CD4-positive, alpha-beta T cell (primary cell): Measurements from ENCODE around the gene TSPO2. TPM values are rescaled to one million over a fixed set of nuclear protein-coding genes. Genes with fewer than 3 reads are reported as not detected.
A peak's percentile ranks its signal among the peaks of the same experiment; 100 is the strongest.

Source experiments
- ATAC-seq: fragments of 200-7000 bp; cut with Tn5 transposase; one replicate; pipeline ENCODE4 v1.10.0; 2022; ENCODE audit warnings: mild to moderate bottlenecking; ENCODE audit not compliant: poor library complexity
- CTCF ChIA-PET: fragments of 350-600 bp; sonication (Branson Sonifier 250); formaldehyde crosslinking; loops from one replicate; lab custom pipeline; 2021; ENCODE audit warnings: antibody characterized with exemption, inconsistent platforms; lab: Charles Lee
- POLR2A ChIA-PET: fragments of 350-600 bp; sonication (Branson Sonifier 250); formaldehyde crosslinking; loops from one replicate; lab custom pipeline; 2021; ENCODE audit warnings: antibody characterized with exemption, inconsistent platforms; lab: Charles Lee
- DNase-seq, 14 experiments: peaks; one replicate each; pipeline ENCODE4 v3.0.0-alpha.2; 2013 to 2020; ENCODE audit warnings: mixed read lengths in 2 of 14
- H3K27ac ChIP-seq, 2 donors: one replicate each; pipeline versions ENCODE4 v1.5.1 to v1.7.0; 2013; ENCODE audit warnings: low read length in 2 of 2, low read depth in 1 of 2, mild to moderate bottlenecking in 1 of 2
- H3K27me3 ChIP-seq, 2 experiments: 1 replicate in 1 of 2; 2 replicates in 1 of 2; pipeline versions ENCODE4 v1.6.1 to v1.7.0; 2013; ENCODE audit warnings: low read length in 2 of 2, control low read depth in 1 of 2, mild to moderate bottlenecking in 1 of 2, moderate library complexity in 1 of 2; ENCODE audit not compliant: insufficient read depth in 2 of 2, control insufficient read depth in 1 of 2
- H3K36me3 ChIP-seq: one replicate; pipeline ENCODE4 v1.6.1; 2013; ENCODE audit warnings: low read length, control low read depth; ENCODE audit not compliant: insufficient read depth
- H3K4me1 ChIP-seq: one replicate; pipeline ENCODE4 v1.6.1; 2013; ENCODE audit warnings: low read length, control low read depth; ENCODE audit not compliant: insufficient read depth
- H3K4me3 ChIP-seq: one replicate; pipeline ENCODE4 v1.5.1; 2013; ENCODE audit warnings: mild to moderate bottlenecking, low read length, moderate library complexity
- H3K9me3 ChIP-seq, 2 experiments: 1 replicate in 1 of 2; 2 replicates in 1 of 2; pipeline versions ENCODE4 v1.6.1 to v1.7.0; 2013; ENCODE audit warnings: low read length in 2 of 2, mild to moderate bottlenecking in 2 of 2, control low read depth in 1 of 2, moderate library complexity in 1 of 2; ENCODE audit not compliant: control insufficient read depth in 1 of 2, insufficient read depth in 1 of 2
- H3K27ac Mint-ChIP-seq: one replicate; pipeline ENCODE4 v1.8.0; 2020; ENCODE audit warnings: mixed read lengths
- H3K27me3 Mint-ChIP-seq: one replicate; pipeline ENCODE4 v1.8.0; 2021; ENCODE audit warnings: mixed read lengths
- H3K36me3 Mint-ChIP-seq: one replicate; pipeline ENCODE4 v1.8.0; 2021; ENCODE audit warnings: low read depth, mixed read lengths
- H3K4me1 Mint-ChIP-seq: one replicate; pipeline ENCODE4 v1.8.0; 2021; ENCODE audit warnings: low read depth, mixed read lengths
- H3K4me3 Mint-ChIP-seq: one replicate; pipeline ENCODE4 v1.8.0; 2020; ENCODE audit warnings: mild to moderate bottlenecking, mixed read lengths
- H3K9me3 Mint-ChIP-seq: one replicate; pipeline ENCODE4 v1.8.0; 2020; ENCODE audit warnings: mixed read lengths
- CTCF ChIP-seq: fragments of 200-600 bp; IDR thresholded peaks from one replicate; pipeline ENCODE4 v1.8.0; 2022; ENCODE audit warnings: antibody characterized with exemption, mild to moderate bottlenecking
- intact Hi-C, 2 experiments: fragments of 100-400 bp; cut with DNase I in 1 of 2; cut with micrococcal nuclease in 1 of 2; formaldehyde crosslinking; loops; one replicate each; pipeline versions ENCODE4 v1.15.1 to v1.9.0; 2023 to 2025; cut with DNase I, micrococcal nuclease
- total RNA-seq, 174 experiments: library from RNA in 2 of 174; stranded (reverse) in 2 of 174; gene quantifications; one replicate each; pipeline ENCODE4 v1.2.3 and lab custom pipeline; 2021 to 2026

TSPO2 gene
- total RNA-seq, 2 experiments from 2014 or later: not detected

DNA sequence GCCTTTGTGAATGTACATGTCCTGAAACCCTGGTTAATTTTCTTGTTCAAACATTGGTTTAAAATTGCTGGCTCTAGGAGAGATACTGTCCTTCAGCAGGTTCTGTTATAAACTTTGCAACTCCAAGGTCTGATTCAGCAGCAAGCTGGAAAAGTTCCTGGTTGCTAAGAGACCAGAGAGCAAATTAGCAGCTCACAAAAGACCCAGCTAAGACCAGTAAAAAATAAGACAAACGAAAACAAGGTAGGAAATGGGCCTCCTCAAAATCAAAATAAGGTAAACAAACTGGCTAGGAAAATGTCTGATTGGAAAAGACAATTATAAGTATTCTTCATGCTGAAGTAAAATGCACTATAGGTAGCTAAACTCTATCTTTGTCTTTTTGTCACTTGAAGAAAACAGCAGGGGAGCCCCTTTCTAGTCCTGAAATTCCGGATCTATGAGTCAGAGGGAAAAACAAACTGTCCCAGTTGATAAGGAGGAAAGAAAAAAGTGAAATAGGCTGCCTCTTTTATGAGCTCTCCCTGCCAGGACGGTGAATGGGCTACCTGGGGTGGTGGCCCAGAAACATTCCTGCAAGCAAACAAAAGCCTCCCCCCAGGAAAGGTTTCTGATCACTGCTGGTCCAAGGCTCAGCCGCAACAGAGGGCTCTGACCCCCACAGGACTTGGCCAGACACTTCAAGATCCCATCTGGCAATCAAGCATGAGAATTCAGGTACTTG is 44.9 kb upstream of the TSPO2 start:
- Mint-ChIP-seq H3K27ac (no peak overlapping the region), H3K36me3 (no peaks in the 10 kb centered on the region), H3K9me3 (no peaks in the 10 kb centered on the region), H3K4me3 (no peak overlapping the region), H3K4me1 (no peaks in the 10 kb centered on the region), H3K27me3 (peaks cover 30% of the 10 kb centered on the region)
- no peak overlapping the region for H3K4me3 ChIP-seq
- ChIA-PET CTCF (interaction anchor here (0.6 kb wide), 1 partner anchor 173 kb away, joined by 3 read pairs; no protein-coding TSS in a partner anchor), POLR2A (interaction anchor here (2.0 kb wide), 1 partner anchor 74 kb away, joined by 5 read pairs; no protein-coding TSS in a partner anchor)
- intact Hi-C loops: no loop called here
- no peaks in the 10 kb centered on the region for H3K4me1 ChIP-seq
- no peak for DNase-seq
- no peaks in the 10 kb centered on the region for H3K36me3 ChIP-seq
- ATAC-seq: no peak
- no peak for TF ChIP-seq CTCF
- peaks cover 2 to 4% of the 10 kb centered on the region in 2 experiments for H3K27me3 ChIP-seq
- H3K27ac ChIP-seq: no peak overlapping the region
- no peaks in the 10 kb centered on the region for H3K9me3 ChIP-seq

GRCh38 chr6:40998661-40999060 is 43.6 kb upstream of the TSPO2 start:
- H3K27ac Mint-ChIP-seq: no peak overlapping the region
- H3K36me3 ChIP-seq: no peaks in the 10 kb centered on the region
- CTCF ChIA-PET: interaction anchor here (0.8 kb wide), 2 partner anchors 12 to 30 kb away, joined by 3 to 4 read pairs; no protein-coding TSS in a partner anchor

DNA sequence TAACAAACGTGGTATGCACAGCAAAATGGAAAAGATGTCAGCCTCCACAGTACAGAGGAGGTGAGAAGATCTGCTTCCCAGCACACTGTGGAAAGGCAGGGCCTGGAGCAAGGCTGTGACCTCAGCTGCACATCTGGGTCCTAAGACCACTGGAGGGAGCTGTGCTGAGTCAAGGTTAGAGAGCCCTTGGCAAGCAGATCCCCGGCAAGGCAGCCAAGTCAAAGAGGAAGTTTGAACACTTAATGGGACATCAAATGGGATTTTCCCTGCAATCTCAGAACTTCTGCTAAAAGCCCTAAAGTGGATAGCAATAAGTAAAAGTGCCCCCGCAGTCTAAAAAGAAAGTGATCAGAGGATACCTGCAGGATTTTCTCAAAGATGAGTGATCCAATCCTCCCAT is 42.7 kb upstream of the TSPO2 start:
- Mint-ChIP-seq H3K9me3 (no peaks in the 10 kb centered on the region), H3K4me1 (no peaks in the 10 kb centered on the region), H3K36me3 (no peaks in the 10 kb centered on the region), H3K27me3 (peaks cover 35% of the 10 kb centered on the region), H3K4me3 (no peak overlapping the region), H3K27ac (no peak overlapping the region)
- no peak for TF ChIP-seq CTCF
- intact Hi-C loops: no loop called here
- H3K9me3 ChIP-seq: no peaks in the 10 kb centered on the region
- POLR2A ChIA-PET: no interaction called here
- ATAC-seq: no peak
- H3K27me3 ChIP-seq: peaks cover 4 to 13% of the 10 kb centered on the region in 2 experiments
- no peak overlapping the region for H3K4me3 ChIP-seq
- no peaks in the 10 kb centered on the region for H3K36me3 ChIP-seq
- no peaks in the 10 kb centered on the region for H3K4me1 ChIP-seq
- CTCF ChIA-PET: interaction anchor here (0.8 kb wide), 1 partner anchor 11 kb away, joined by 3 read pairs; no protein-coding TSS in a partner anchor
- H3K27ac ChIP-seq: no peak overlapping the region
- peak in 4 of 14 experiments; percentile 15 to 62 (median 38) for DNase-seq

More at GRCh38 chr6:40998661-40999060, 43.6 kb upstream of the TSPO2 start:
- Histone ChIP-seq H3K9me3 (no peaks in the 10 kb centered on the region), H3K4me3 (no peak overlapping the region), H3K27me3 (peaks cover 4 to 10% of the 10 kb centered on the region in 2 experiments), H3K4me1 (no peaks in the 10 kb centered on the region), H3K27ac (no peak overlapping the region)
- Mint-ChIP-seq H3K4me3 (no peak overlapping the region), H3K4me1 (no peaks in the 10 kb centered on the region), H3K9me3 (no peaks in the 10 kb centered on the region), H3K27me3 (peaks cover 37% of the 10 kb centered on the region), H3K36me3 (no peaks in the 10 kb centered on the region)
- no peak for TF ChIP-seq CTCF
- intact Hi-C loops: no loop called here
- POLR2A ChIA-PET: interaction anchor here (2.0 kb wide), 1 partner anchor 73 kb away, joined by 5 read pairs; no protein-coding TSS in a partner anchor
- DNase-seq (no peak), ATAC-seq (no peak)
